Measurements from ENCODE around the gene FBN2. TPM values are rescaled to one million over a fixed set of nuclear protein-coding genes. Genes with fewer than 3 reads are reported as not detected.

FBN2 gene
- total RNA-seq, 4 donors from 2014 or later = 0.40 to 3.3 (median 0.99) TPM

DNA sequence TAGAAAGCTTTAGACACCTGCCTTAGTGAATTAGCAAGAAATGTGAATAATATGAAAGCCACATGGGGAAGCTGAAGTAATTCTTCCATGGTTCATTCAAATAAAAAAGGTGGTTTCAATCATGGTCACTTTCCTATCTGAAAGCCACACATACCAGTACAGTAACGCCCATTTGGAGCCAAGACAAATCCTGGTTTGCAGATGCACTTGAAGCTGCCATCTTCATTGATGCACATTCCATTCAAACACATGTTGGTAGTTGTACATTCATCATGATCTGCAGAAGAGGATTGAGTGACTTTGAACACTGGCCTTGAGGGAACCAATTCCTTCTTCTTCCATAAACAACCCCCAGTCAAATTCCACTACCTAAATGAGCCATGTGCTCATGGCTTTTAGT, 161.5 kb downstream of the FBN2 start:
- DNase-seq = no peak
- H3K36me3 ChIP-seq = no peaks in the 10 kb centered on the region
- H3K4me3 ChIP-seq = no peak overlapping the region
- no peaks in the 10 kb centered on the region for H3K27me3 ChIP-seq
- no peaks in the 10 kb centered on the region for H3K4me1 ChIP-seq
- H3K9me3 ChIP-seq = no peaks in the 10 kb centered on the region
- TF ChIP-seq CTCF (IDR thresholded peaks at IDR 0.05) (no peak), POLR2A (IDR thresholded peaks at IDR 0.05) (no peak)
- no peak overlapping the region for H3K27ac ChIP-seq

DNA sequence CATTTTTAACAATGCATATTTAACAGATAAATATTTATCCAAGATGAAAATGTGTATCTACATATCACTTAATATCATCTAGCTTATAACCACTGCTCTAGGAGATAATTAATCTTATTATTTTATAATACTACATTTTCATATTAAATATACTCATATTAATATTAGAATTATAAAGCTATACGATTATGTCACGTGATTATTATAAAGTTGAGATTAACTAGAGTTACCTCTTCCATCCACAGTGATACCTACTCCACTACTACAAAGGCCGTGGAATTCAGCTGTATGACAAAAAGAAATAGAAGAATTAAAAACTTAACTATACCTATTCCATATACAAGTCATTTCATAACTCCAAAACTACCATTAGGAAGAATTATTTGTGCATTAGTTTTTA, 171.9 kb downstream of the FBN2 start:
- Histone ChIP-seq H3K9me3 (no peaks in the 10 kb centered on the region), H3K4me1 (no peaks in the 10 kb centered on the region), H3K27me3 (no peaks in the 10 kb centered on the region), H3K27ac (no peak overlapping the region), H3K36me3 (no peaks in the 10 kb centered on the region), H3K4me3 (no peak overlapping the region)
- TF ChIP-seq POLR2A (IDR thresholded peaks at IDR 0.05) (no peak), CTCF (IDR thresholded peaks at IDR 0.05) (no peak)
- no peak for DNase-seq

DNA sequence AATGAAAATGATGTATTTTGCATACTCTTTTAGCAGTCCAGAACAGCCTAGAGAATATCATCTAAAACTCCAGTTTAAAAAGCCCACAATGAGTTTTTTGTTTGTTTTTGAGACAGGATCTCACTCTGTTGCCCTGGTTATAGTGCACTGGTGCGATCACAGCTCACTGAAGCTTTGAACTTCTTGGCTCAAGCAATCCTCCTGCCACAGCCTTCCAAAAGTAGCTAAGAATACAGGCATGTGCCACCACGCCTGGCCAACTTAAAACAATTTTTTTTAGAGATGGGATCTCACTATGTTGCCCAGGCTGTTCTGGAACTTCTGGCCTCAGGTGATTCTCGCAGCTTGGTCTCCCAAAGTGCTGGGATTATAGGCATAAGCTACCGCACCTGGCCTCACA, 175.7 kb downstream of the FBN2 start:
- Histone ChIP-seq H3K4me3 (no peak overlapping the region), H3K4me1 (no peaks in the 10 kb centered on the region)
- DNase-seq = no peak

DNA sequence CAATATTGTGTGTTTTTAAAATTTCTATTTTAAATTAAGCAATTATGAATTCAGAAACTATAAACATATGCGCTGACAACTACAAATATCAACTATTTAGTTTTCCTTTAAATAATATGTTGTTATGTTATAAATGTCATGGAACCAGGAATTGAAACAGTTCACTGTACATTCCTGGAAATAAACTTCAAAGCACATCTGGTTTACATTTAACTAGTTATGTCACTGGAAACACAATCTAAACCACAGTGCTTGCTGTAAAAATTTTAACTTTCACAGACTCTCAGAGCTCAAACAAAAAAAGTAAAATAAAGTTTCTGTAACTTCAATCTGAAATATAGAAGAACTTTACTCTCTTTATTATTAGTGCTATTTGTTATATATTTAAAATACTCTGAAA, 179.2 kb downstream of the FBN2 start:
- no peak for DNase-seq
- H3K27ac ChIP-seq = no peak overlapping the region

More for the DNA sequence above, 175.7 kb downstream of the FBN2 start:
- H3K27me3 ChIP-seq = no peaks in the 10 kb centered on the region
- TF ChIP-seq CTCF (IDR thresholded peaks at IDR 0.05) (no peak), POLR2A (IDR thresholded peaks at IDR 0.05) (no peak)
- no peaks in the 10 kb centered on the region for H3K9me3 ChIP-seq
- no peaks in the 10 kb centered on the region for H3K36me3 ChIP-seq
- no peak overlapping the region for H3K27ac ChIP-seq

DNA sequence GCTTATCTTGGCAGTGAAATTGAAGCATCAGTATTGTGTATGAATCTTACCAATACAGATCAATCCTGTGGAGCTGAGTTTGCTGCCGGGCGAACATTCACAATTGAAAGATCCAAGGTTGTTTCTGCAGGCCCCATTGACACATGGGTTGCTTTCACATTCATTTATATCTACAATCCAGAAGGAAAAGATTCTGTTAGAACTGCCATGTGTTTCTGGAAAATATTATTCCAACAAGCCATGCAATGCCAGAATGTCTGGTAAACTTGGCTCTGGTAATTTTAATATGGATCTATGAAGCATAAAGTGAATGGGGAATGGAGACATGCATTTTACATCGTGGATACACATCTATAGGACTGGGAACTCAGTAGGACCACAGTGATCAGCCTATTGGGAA, 180.8 kb downstream of the FBN2 start:
- Histone ChIP-seq H3K4me1 (no peaks in the 10 kb centered on the region), H3K9me3 (no peaks in the 10 kb centered on the region), H3K27me3 (no peaks in the 10 kb centered on the region), H3K27ac (no peak overlapping the region), H3K36me3 (no peaks in the 10 kb centered on the region), H3K4me3 (no peak overlapping the region)
- no peak for DNase-seq
- TF ChIP-seq CTCF (IDR thresholded peaks at IDR 0.05) (no peak), POLR2A (IDR thresholded peaks at IDR 0.05) (no peak)

More for the DNA sequence above, 179.2 kb downstream of the FBN2 start:
- H3K27me3 ChIP-seq = no peaks in the 10 kb centered on the region
- H3K9me3 ChIP-seq = no peaks in the 10 kb centered on the region
- no peaks in the 10 kb centered on the region for H3K36me3 ChIP-seq
- no peaks in the 10 kb centered on the region for H3K4me1 ChIP-seq
- no peak overlapping the region for H3K4me3 ChIP-seq
- TF ChIP-seq POLR2A (IDR thresholded peaks at IDR 0.05) (no peak), CTCF (IDR thresholded peaks at IDR 0.05) (no peak)

- H3K4me3 ChIP-seq = no peak overlapping the region
- H3K36me3 ChIP-seq = no peaks in the 10 kb centered on the region
- no peaks in the 10 kb centered on the region for H3K9me3 ChIP-seq
- DNase-seq = no peak
- H3K27ac ChIP-seq = no peak overlapping the region
- TF ChIP-seq CTCF (IDR thresholded peaks at IDR 0.05) (no peak), POLR2A (IDR thresholded peaks at IDR 0.05) (no peak)
- H3K4me1 ChIP-seq = no peaks in the 10 kb centered on the region
- H3K27me3 ChIP-seq = no peaks in the 10 kb centered on the region
These were observed 182.1 kb downstream of the FBN2 start for GRCh38 chr5:128355961-128356360.

Measured in Peyer's patch (tissue), 4 donors.